ENCODE results near the gene MRPL10. TPM values are rescaled to one million over a fixed set of nuclear protein-coding genes. Genes with fewer than 3 reads are reported as not detected.

The MRPL10 gene
- total RNA-seq, 1 experiment from 2014 or later = 159 TPM

DNA sequence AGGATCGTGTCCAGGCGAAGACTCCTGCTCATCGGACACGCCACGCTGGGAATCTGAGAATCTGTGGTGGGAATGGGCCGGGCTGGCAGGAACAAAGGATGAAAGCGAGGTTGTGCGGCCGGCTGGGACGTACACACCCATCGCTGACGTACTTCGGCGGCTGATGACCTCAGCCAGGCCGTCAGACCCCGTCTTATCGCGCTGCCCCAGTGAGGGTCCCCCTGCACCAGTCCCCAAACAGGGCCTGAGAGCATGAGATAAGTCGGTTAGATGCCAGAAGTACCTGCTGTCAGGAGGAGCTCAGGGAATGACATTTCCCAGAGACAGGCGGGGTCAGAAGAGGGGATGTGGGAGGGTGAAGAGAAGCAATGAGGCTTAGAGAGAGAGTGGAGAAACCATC, 35.6 kb upstream of the MRPL10 start:
- H3K27me3 ChIP-seq (replicated peaks; ENCODE audit: control insufficient read depth, insufficient read depth, low read length) = no peaks in the 10 kb centered on the region; the same call in 1 of the 2 replicates
- no peaks in the 10 kb centered on the region for H3K27me3 Mint-ChIP-seq (ENCODE audit: insufficient read depth, unreplicated experiment)
- ChIA-PET CTCF (interaction anchor here (1.1 kb wide), 1 partner anchor 16 kb away, joined by 3 read pairs; the partner anchor contains the start of gene SP6), POLR2A (no interaction called here)
- peaks cover 16% of the 10 kb centered on the region for H3K4me1 Mint-ChIP-seq (ENCODE audit: low read depth, unreplicated experiment)
- H3K9me3 ChIP-seq = peaks cover 6% of the 10 kb centered on the region; the same call in 1 of the 2 replicates
- peaks cover 43% of the 10 kb centered on the region for H3K4me1 ChIP-seq
- no peaks in the 10 kb centered on the region for H3K36me3 ChIP-seq (ENCODE audit: control insufficient read depth, insufficient read depth, low read length)
- no peak overlapping the region for H3K27ac Mint-ChIP-seq (ENCODE audit: unreplicated experiment)
- no TSS peak for BruUV-seq (replicated peaks)
- no peak overlapping the region for H3K4me3 Mint-ChIP-seq (ENCODE audit: unreplicated experiment)
- TF ChIP-seq, protein P1, sequence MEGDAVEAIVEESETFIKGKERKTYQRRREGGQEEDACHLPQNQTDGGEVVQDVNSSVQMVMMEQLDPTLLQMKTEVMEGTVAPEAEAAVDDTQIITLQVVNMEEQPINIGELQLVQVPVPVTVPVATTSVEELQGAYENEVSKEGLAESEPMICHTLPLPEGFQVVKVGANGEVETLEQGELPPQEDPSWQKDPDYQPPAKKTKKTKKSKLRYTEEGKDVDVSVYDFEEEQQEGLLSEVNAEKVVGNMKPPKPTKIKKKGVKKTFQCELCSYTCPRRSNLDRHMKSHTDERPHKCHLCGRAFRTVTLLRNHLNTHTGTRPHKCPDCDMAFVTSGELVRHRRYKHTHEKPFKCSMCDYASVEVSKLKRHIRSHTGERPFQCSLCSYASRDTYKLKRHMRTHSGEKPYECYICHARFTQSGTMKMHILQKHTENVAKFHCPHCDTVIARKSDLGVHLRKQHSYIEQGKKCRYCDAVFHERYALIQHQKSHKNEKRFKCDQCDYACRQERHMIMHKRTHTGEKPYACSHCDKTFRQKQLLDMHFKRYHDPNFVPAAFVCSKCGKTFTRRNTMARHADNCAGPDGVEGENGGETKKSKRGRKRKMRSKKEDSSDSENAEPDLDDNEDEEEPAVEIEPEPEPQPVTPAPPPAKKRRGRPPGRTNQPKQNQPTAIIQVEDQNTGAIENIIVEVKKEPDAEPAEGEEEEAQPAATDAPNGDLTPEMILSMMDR (IDR thresholded peaks at IDR 0.05; ENCODE audit: insufficient read depth in 1 of 2, low read depth in 1 of 2, low read length in 1 of 2, severe bottlenecking in 1 of 2, unreplicated experiment in 1 of 2) = no peak
- H3K4me3 ChIP-seq (ENCODE audit: low read depth, low read length) = no peak overlapping the region
- DNase-seq = no peak
- intact Hi-C loops (cut with micrococcal nuclease; ENCODE audit: unreplicated experiment) = no loop called here
- H3K9me3 Mint-ChIP-seq (ENCODE audit: unreplicated experiment) = no peaks in the 10 kb centered on the region
- H3K36me3 Mint-ChIP-seq (ENCODE audit: insufficient read depth, unreplicated experiment) = no peaks in the 10 kb centered on the region

DNA sequence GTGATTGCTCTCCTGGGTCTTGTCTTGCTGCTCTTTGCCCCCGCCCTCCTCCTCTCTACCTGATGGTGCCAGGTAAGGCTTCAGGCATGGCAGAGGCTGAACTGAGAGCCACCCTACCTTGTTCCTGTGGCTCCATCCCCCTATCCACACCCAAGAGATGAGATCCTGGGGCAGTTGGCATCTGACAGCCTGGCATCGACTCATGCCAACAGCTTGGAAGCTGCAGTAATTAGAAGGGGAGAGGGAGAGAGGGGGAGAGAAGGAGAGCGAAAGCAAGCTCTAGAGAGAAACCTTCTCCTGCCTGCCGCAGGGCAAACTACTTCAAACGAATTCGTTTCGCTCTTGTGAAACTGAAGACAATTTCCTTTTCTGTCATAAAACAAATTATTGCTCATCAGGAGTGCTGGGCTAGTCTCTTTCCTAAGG, 33.5 kb upstream of the MRPL10 start:
- H3K36me3 ChIP-seq (ENCODE audit: control insufficient read depth, insufficient read depth, low read length) = no peaks in the 10 kb centered on the region
- TF ChIP-seq, protein P1 (IDR thresholded peaks at IDR 0.05; ENCODE audit: insufficient read depth in 1 of 2, low read depth in 1 of 2, low read length in 1 of 2, severe bottlenecking in 1 of 2, unreplicated experiment in 1 of 2) = no peak
- Mint-ChIP-seq H3K4me1 (ENCODE audit: low read depth, unreplicated experiment) (peaks cover 16% of the 10 kb centered on the region), H3K27ac (ENCODE audit: unreplicated experiment) (no peak overlapping the region), H3K9me3 (ENCODE audit: unreplicated experiment) (no peaks in the 10 kb centered on the region), H3K36me3 (ENCODE audit: insufficient read depth, unreplicated experiment) (no peaks in the 10 kb centered on the region), H3K4me3 (ENCODE audit: unreplicated experiment) (no peak overlapping the region), H3K27me3 (ENCODE audit: insufficient read depth, unreplicated experiment) (no peaks in the 10 kb centered on the region)
- intact Hi-C loops (cut with micrococcal nuclease; ENCODE audit: unreplicated experiment) = loop anchor here (2.0 kb wide), 1 partner anchor 22 kb away; no protein-coding TSS in a partner anchor
- CTCF ChIA-PET = interaction anchor here (1.0 to 1.7 kb wide), 3 partner anchors 20 to 25 kb away, joined by 4 to 12 read pairs (median 8); no protein-coding TSS in a partner anchor
- H3K27me3 ChIP-seq (replicated peaks; ENCODE audit: control insufficient read depth, insufficient read depth, low read length) = no peaks in the 10 kb centered on the region; the same call in 1 of the 2 replicates
- no TSS peak for BruUV-seq (replicated peaks)
- POLR2A ChIA-PET = interaction anchor here (1.3 kb wide), 1 partner anchor 14 kb away, joined by 6 read pairs; the partner anchor contains the start of gene SP6
- no peak for DNase-seq
- H3K4me3 ChIP-seq (ENCODE audit: low read depth, low read length) = no peak overlapping the region
- H3K9me3 ChIP-seq = peaks cover 6% of the 10 kb centered on the region; the same call in 1 of the 2 replicates
- peaks cover 37% of the 10 kb centered on the region for H3K4me1 ChIP-seq

DNA sequence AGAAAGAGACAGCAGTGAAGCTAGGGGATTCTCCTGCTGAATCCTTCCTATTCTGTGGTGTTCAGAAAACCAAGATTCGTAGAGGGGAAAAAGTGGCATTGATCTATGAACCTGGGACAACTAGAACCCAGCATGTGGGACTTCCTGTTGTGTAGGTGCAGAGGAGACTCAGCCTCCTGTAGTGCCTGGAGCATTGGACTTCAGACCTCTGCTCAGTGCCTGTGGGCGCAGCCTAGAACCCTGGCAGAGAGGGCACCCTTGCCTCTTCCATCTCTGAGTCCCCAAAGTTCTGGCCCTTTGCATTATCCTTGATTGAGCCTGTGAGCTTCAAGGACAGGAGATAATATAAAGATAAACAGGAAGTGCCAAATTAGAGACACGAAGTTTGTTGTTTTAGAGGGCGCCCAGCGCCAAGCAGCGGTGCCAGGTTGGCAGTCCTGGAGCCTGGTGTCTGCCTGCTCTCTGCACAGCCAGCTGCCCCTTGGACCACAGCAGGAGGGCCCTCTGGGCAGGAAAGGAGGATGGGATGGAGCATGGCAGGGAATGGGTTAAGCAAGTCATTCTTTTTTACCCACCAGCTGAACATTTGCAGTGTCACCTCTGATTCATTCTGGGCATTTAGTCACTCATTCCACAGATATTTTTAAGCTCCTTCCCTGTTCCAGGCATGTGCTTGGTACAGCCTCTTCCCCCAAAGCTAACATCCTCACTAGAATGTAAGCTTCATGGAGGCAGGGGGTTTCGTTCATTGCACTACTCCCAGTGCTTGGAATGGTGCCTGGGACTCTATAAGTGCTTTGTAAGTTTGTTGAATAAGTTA, 31.5 kb upstream of the MRPL10 start:
- H3K27ac Mint-ChIP-seq (ENCODE audit: unreplicated experiment) = peak overlapping the region; percentile 2
- no peaks in the 10 kb centered on the region for H3K9me3 Mint-ChIP-seq (ENCODE audit: unreplicated experiment)
- H3K4me1 ChIP-seq = peaks cover 26% of the 10 kb centered on the region
- intact Hi-C loops (cut with micrococcal nuclease; ENCODE audit: unreplicated experiment) = no loop called here
- peaks cover 16% of the 10 kb centered on the region for H3K4me1 Mint-ChIP-seq (ENCODE audit: low read depth, unreplicated experiment)
- no peak overlapping the region for H3K4me3 Mint-ChIP-seq (ENCODE audit: unreplicated experiment)
- no TSS peak for BruUV-seq (replicated peaks)
- CTCF ChIA-PET = interaction anchor here (0.5 to 1.7 kb wide), 10 partner anchors 12 to 133 kb away, joined by 3 to 16 read pairs (median 4); partner anchors contain the start of genes SCRN2 and SP6
- H3K27me3 Mint-ChIP-seq (ENCODE audit: insufficient read depth, unreplicated experiment) = no peaks in the 10 kb centered on the region
- no peaks in the 10 kb centered on the region for H3K36me3 ChIP-seq (ENCODE audit: control insufficient read depth, insufficient read depth, low read length)
- TF ChIP-seq, protein P1 (IDR thresholded peaks at IDR 0.05; ENCODE audit: insufficient read depth in 1 of 2, low read depth in 1 of 2, low read length in 1 of 2, severe bottlenecking in 1 of 2, unreplicated experiment in 1 of 2) = no peak
- no peaks in the 10 kb centered on the region for H3K27me3 ChIP-seq (replicated peaks; ENCODE audit: control insufficient read depth, insufficient read depth, low read length)
- H3K9me3 ChIP-seq = peaks cover 6% of the 10 kb centered on the region; the same call in 1 of the 2 replicates
- POLR2A ChIA-PET = interaction anchor here (1.1 kb wide), 1 partner anchor 78 kb away, joined by 3 read pairs; the partner anchor contains the start of gene PNPO
- no peak overlapping the region for H3K4me3 ChIP-seq (ENCODE audit: low read depth, low read length)
- no peak for DNase-seq
- H3K36me3 Mint-ChIP-seq (ENCODE audit: insufficient read depth, unreplicated experiment) = no peaks in the 10 kb centered on the region
